ENCODE measurements around the gene PAFAH1B1.

- TF ChIP-seq, protein P1, sequence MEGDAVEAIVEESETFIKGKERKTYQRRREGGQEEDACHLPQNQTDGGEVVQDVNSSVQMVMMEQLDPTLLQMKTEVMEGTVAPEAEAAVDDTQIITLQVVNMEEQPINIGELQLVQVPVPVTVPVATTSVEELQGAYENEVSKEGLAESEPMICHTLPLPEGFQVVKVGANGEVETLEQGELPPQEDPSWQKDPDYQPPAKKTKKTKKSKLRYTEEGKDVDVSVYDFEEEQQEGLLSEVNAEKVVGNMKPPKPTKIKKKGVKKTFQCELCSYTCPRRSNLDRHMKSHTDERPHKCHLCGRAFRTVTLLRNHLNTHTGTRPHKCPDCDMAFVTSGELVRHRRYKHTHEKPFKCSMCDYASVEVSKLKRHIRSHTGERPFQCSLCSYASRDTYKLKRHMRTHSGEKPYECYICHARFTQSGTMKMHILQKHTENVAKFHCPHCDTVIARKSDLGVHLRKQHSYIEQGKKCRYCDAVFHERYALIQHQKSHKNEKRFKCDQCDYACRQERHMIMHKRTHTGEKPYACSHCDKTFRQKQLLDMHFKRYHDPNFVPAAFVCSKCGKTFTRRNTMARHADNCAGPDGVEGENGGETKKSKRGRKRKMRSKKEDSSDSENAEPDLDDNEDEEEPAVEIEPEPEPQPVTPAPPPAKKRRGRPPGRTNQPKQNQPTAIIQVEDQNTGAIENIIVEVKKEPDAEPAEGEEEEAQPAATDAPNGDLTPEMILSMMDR (IDR thresholded peaks at IDR 0.05) = no peak
- no peak for TF ChIP-seq POLR2A (IDR thresholded peaks at IDR 0.05)
Measured at GRCh38 chr17:2713881-2714280, 120.4 kb downstream of the PAFAH1B1 start.

Data from heart left ventricle (tissue), 13 donors.